Nephron progenitor cell (in vitro differentiated cells): Measurements from ENCODE around the gene ERCC1.

ENCODE experiments used
- DNase-seq: peaks from one replicate; pipeline ENCODE4 v3.0.0; 2021
- H3K27ac Mint-ChIP-seq: 2 replicates; pipeline ENCODE4 v1.8.0; 2021; ENCODE audit warnings: mild to moderate bottlenecking, moderate library complexity, mixed read lengths
- H3K27me3 Mint-ChIP-seq: 2 replicates; pipeline ENCODE4 v1.8.0; 2021; ENCODE audit warnings: mild to moderate bottlenecking, low read depth, mixed read lengths; ENCODE audit not compliant: poor library complexity
- H3K36me3 Mint-ChIP-seq: 2 replicates; pipeline ENCODE4 v1.8.0; 2021; ENCODE audit warnings: low read depth, mixed read lengths
- H3K4me1 Mint-ChIP-seq: 2 replicates; pipeline ENCODE4 v1.8.0; 2021; ENCODE audit warnings: mixed read lengths
- H3K4me3 Mint-ChIP-seq: 2 replicates; pipeline ENCODE4 v1.8.0; 2021; ENCODE audit warnings: mild to moderate bottlenecking, moderate library complexity, mixed read lengths
- H3K9me3 Mint-ChIP-seq: 2 replicates; pipeline ENCODE4 v1.8.0; 2021; ENCODE audit warnings: mild to moderate bottlenecking, moderate library complexity, mixed read lengths
- TF ChIP-seq, protein P1 (sequence below): fragments of 200-600 bp; sonication (generic); IDR thresholded peaks from 2 replicates; pipeline ENCODE4 v1.5.0; 2021; ENCODE audit warnings: antibody characterized with exemption

ERCC1 gene

DNA sequence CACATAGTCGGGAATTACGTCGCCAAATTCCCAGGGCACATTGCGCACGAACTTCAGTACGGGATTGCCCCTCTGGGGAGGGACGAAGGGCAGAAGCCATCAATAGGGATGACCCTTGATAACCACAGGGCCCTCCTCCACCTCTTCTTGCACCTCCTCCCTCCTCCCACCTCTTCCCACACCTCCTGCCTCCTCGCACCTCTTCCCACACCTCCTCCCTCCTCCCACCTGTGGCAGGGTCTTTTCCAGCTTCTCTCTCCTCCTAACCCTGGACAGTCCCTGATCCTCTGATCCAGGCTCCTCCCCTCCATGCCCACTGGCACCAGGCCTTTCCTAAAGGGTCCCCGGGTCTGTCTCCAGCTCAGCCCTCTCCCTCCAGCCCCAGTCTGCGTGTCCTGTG lies 3.4 kb downstream of the ERCC1 start:
- Mint-ChIP-seq H3K36me3 (peaks cover 34% of the 10 kb centered on the region), H3K4me1 (peaks cover 37% of the 10 kb centered on the region), H3K27me3 (no peaks in the 10 kb centered on the region), H3K27ac (peak overlapping the region; percentile 93), H3K9me3 (no peaks in the 10 kb centered on the region), H3K4me3 (no peak overlapping the region)
- no peak for DNase-seq
- TF ChIP-seq, protein P1, sequence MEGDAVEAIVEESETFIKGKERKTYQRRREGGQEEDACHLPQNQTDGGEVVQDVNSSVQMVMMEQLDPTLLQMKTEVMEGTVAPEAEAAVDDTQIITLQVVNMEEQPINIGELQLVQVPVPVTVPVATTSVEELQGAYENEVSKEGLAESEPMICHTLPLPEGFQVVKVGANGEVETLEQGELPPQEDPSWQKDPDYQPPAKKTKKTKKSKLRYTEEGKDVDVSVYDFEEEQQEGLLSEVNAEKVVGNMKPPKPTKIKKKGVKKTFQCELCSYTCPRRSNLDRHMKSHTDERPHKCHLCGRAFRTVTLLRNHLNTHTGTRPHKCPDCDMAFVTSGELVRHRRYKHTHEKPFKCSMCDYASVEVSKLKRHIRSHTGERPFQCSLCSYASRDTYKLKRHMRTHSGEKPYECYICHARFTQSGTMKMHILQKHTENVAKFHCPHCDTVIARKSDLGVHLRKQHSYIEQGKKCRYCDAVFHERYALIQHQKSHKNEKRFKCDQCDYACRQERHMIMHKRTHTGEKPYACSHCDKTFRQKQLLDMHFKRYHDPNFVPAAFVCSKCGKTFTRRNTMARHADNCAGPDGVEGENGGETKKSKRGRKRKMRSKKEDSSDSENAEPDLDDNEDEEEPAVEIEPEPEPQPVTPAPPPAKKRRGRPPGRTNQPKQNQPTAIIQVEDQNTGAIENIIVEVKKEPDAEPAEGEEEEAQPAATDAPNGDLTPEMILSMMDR, result no peak

DNA sequence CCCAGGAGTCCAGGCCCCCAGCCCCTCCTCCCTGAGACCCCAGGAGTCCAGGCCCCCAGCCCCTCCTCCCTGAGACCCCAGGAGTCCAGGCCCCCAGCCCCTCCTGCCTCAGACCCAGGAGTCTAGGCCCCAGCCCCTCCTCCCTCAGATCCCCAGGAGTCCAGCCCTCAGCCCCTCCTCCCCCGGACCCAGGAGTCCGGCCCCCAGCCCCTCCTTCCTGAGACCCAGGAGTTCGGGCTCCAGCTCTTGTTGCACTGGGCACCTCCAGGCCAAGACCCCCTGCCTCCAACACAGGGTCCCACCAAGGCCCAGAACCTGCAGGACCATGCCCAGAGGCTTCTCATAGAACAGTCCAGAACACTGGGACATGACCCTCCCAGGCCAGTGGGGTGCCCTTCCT lies 3.8 kb downstream of the ERCC1 start:
- no peaks in the 10 kb centered on the region for H3K9me3 Mint-ChIP-seq
- no peak overlapping the region for H3K4me3 Mint-ChIP-seq
- peaks cover 36% of the 10 kb centered on the region for H3K4me1 Mint-ChIP-seq
- no peak overlapping the region for H3K27ac Mint-ChIP-seq
- H3K27me3 Mint-ChIP-seq, result no peaks in the 10 kb centered on the region
- DNase-seq, result no peak
- H3K36me3 Mint-ChIP-seq, result peaks cover 34% of the 10 kb centered on the region
- TF ChIP-seq, protein P1, result no peak

GRCh38 chr19:45419396-45419795 lies 4.3 kb downstream of the ERCC1 start:
- H3K4me3 Mint-ChIP-seq, result peak overlapping the region; percentile 15
- no peak overlapping the region for H3K27ac Mint-ChIP-seq
- peaks cover 31% of the 10 kb centered on the region for H3K4me1 Mint-ChIP-seq
- no peaks in the 10 kb centered on the region for H3K27me3 Mint-ChIP-seq
- no peaks in the 10 kb centered on the region for H3K9me3 Mint-ChIP-seq
- TF ChIP-seq, protein P1, result no peak
- H3K36me3 Mint-ChIP-seq, result peaks cover 38% of the 10 kb centered on the region
- no peak for DNase-seq

- Mint-ChIP-seq H3K4me3 (no peak overlapping the region), H3K36me3 (peaks cover 44% of the 10 kb centered on the region), H3K4me1 (peaks cover 25% of the 10 kb centered on the region), H3K27me3 (no peaks in the 10 kb centered on the region), H3K9me3 (no peaks in the 10 kb centered on the region), H3K27ac (no peak overlapping the region)
- DNase-seq, result no peak
- TF ChIP-seq, protein P1, result no peak
These were observed 4.9 kb downstream of the ERCC1 start for GRCh38 chr19:45418802-45419201.

DNA sequence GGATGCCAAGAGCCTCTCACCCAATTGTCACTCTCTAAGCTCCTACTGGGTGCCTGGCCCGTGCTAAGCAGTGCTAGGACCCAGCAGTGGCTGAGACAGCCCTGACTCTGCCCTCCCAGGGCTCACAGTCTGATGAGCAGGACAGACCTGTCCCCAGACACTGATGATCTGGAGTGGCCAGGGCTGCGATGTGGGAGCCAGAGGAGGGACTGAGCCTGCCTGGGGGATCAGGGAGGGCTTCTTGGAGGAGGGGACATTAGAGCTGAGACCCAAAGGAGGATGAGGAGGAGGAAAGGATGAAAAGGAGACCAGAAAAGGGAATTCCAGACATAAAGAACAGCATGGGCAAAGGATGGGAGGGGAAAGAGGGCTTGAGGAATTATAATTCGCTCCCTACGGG lies 6.6 kb downstream of the ERCC1 start:
- Mint-ChIP-seq H3K9me3 (no peaks in the 10 kb centered on the region), H3K36me3 (peaks cover 58% of the 10 kb centered on the region), H3K4me1 (peaks cover 9% of the 10 kb centered on the region), H3K4me3 (no peak overlapping the region), H3K27ac (no peak overlapping the region), H3K27me3 (no peaks in the 10 kb centered on the region)
- TF ChIP-seq, protein P1, result no peak
- DNase-seq, result no peak

- Mint-ChIP-seq H3K36me3 (peaks cover 64% of the 10 kb centered on the region), H3K27ac (no peak overlapping the region), H3K9me3 (no peaks in the 10 kb centered on the region), H3K4me1 (peaks cover 11% of the 10 kb centered on the region), H3K4me3 (no peak overlapping the region), H3K27me3 (no peaks in the 10 kb centered on the region)
- TF ChIP-seq, protein P1, result no peak
- no peak for DNase-seq
These were observed 9.2 kb downstream of the ERCC1 start for GRCh38 chr19:45414468-45414867.
